HepG2 (cell line): ENCODE data around the gene PTPRN. TPM values are rescaled to one million over a fixed set of nuclear protein-coding genes. Genes with fewer than 3 reads are reported as not detected.

Experiments
- CBX5 ChIP-seq: sonication (generic); formaldehyde crosslinking; IDR thresholded peaks from 2 replicates; pipeline ENCODE4 v1.4.0; 2020; ENCODE audit warnings: missing genetic modification reagents, borderline replicate concordance
- EZH2 ChIP-seq: conservative IDR thresholded peaks from 2 replicates; pipeline ENCODE4 v1.6.1; 2012; ENCODE audit warnings: mild to moderate bottlenecking, low read depth, low read length, moderate library complexity
- HNF4G ChIP-seq, 2 experiments: sonication (generic) in 1 of 2; formaldehyde crosslinking in 1 of 2; IDR thresholded peaks; 2 replicates each; pipeline versions ENCODE4 v1.4.0 to v1.6.1; 2011 to 2020; ENCODE audit warnings: borderline replicate concordance in 2 of 2, low read depth in 2 of 2, mild to moderate bottlenecking in 2 of 2, low read length in 1 of 2, missing genetic modification reagents in 1 of 2, moderate library complexity in 1 of 2
- KDM2A ChIP-seq: sonication (generic); formaldehyde crosslinking; IDR thresholded peaks from 2 replicates; pipeline ENCODE4 v1.4.0; 2020; ENCODE audit warnings: low read depth, missing genetic modification reagents, borderline replicate concordance
- KDM3A ChIP-seq: IDR thresholded peaks from 2 replicates; pipeline ENCODE4 v1.6.1; 2018; ENCODE audit warnings: low read depth, missing compliant biosample characterization
- NR0B2 ChIP-seq: sonication (generic); formaldehyde crosslinking; IDR thresholded peaks from 2 replicates; pipeline ENCODE4 v1.4.0; 2020; ENCODE audit warnings: mild to moderate bottlenecking, missing genetic modification reagents
- PITX1 ChIP-seq: sonication (generic); formaldehyde crosslinking; IDR thresholded peaks from 2 replicates; pipeline ENCODE4 v1.5.1; 2020; ENCODE audit warnings: mild to moderate bottlenecking, missing genetic modification reagents
- SAFB2 ChIP-seq: sonication (generic); formaldehyde crosslinking; IDR thresholded peaks from 2 replicates; pipeline ENCODE4 v1.5.1; 2020; ENCODE audit warnings: missing genetic modification reagents, low read depth, mild to moderate bottlenecking, borderline replicate concordance
- SALL1 ChIP-seq: sonication (generic); formaldehyde crosslinking; IDR thresholded peaks from 2 replicates; pipeline ENCODE4 v1.8.0; 2022; ENCODE audit warnings: mild to moderate bottlenecking, missing genetic modification reagents
- SNRNP70 ChIP-seq: fragments of 200-400 bp; formaldehyde crosslinking; IDR thresholded peaks from 2 replicates; pipeline ENCODE4 v1.6.1; 2017; ENCODE audit warnings: mild to moderate bottlenecking, low read depth, low read length, moderate library complexity
- ZNF253 ChIP-seq: sonication (generic); formaldehyde crosslinking; IDR thresholded peaks from 2 replicates; pipeline ENCODE4 v1.8.0; 2022; ENCODE audit warnings: mild to moderate bottlenecking, missing genetic modification reagents, borderline replicate concordance
- ZNF552 ChIP-seq: sonication (generic); formaldehyde crosslinking; IDR thresholded peaks from 2 replicates; pipeline ENCODE4 v1.9.0; 2022; ENCODE audit warnings: missing genetic modification reagents, mild to moderate bottlenecking, borderline replicate concordance
- polyA plus RNA-seq, 8 experiments: library from polyadenylated mRNA; depleted of rRNA in 3 of 8; stranded (reverse) in 7 of 8; unstranded in 1 of 8; fragments of >200 nt; fragmentation: Illumina TruSeq in 4 of 8; extraction: Trizol in 4 of 8; gene quantifications; 2 replicates each; pipeline versions ENCODE4 v1.2.1 to v1.2.3, GENCODE V29; 2011 to 2016; ENCODE audit warnings: low read depth in 4 of 8, missing spikeins in 1 of 8, mixed read lengths in 1 of 8; ENCODE audit not compliant: insufficient read depth in 1 of 8
- total RNA-seq, 5 experiments: library from RNA; depleted of rRNA; stranded (reverse); fragments of >200 nt; fragmentation: Illumina TruSeq; extraction: Trizol; gene quantifications; 2 replicates each; pipeline ENCODE4 v1.2.3, GENCODE V29; 2016; ENCODE audit warnings: low read depth in 1 of 5
- TF ChIP-seq, protein P1 (sequence below): sonication (generic); formaldehyde crosslinking; IDR thresholded peaks from 2 replicates; pipeline ENCODE4 v1.4.0; 2020; ENCODE audit warnings: missing genetic modification reagents
- TF ChIP-seq, protein P2 (sequence below): sonication (generic); formaldehyde crosslinking; IDR thresholded peaks from 2 replicates; pipeline ENCODE4 v1.4.0; 2020; ENCODE audit warnings: mild to moderate bottlenecking, missing genetic modification reagents
- TF ChIP-seq, protein P3 (sequence below): sonication (generic); formaldehyde crosslinking; IDR thresholded peaks from 2 replicates; pipeline ENCODE4 v1.4.0; 2020; ENCODE audit warnings: missing genetic modification reagents

The PTPRN gene
- total and polyA plus RNA-seq, 2 of the 13 experiments (the other 11 are each of a cell fraction or from before 2014, with no cell fraction given) = 0.26 TPM; not detected in 1

GRCh38 chr2:219269362-219270054 is 39.7 kb downstream of the PTPRN start (continued):
- TF ChIP-seq EZH2 (no peak), HNF4G (IDR thresholded peaks at IDR 0.05; ENCODE audit: borderline replicate concordance, low read depth, low read length) (peak; percentile 35; the same call in 1 of the 2 replicates), HNF4G (CRISPR knock-in tag; IDR thresholded peaks at IDR 0.05; ENCODE audit: borderline replicate concordance, low read depth) (no peak), ZNF552 (no peak), SNRNP70 (no peak), NR0B2 (CRISPR knock-in tag) (0 out of 2 replicates have a peak, but pooled peaks have one; percentile 23), ZNF253 (CRISPR knock-in tag) (no peak), SALL1 (peak; percentile 68), SAFB2 (CRISPR knock-in tag) (no peak), PITX1 (no peak), KDM2A (CRISPR knock-in tag) (no peak), KDM3A (CRISPR knock-in tag) (no peak), CBX5 (CRISPR knock-in tag) (0 out of 2 replicates have a peak, but pooled peaks have one; percentile 31)
- TF ChIP-seq, protein P1, sequence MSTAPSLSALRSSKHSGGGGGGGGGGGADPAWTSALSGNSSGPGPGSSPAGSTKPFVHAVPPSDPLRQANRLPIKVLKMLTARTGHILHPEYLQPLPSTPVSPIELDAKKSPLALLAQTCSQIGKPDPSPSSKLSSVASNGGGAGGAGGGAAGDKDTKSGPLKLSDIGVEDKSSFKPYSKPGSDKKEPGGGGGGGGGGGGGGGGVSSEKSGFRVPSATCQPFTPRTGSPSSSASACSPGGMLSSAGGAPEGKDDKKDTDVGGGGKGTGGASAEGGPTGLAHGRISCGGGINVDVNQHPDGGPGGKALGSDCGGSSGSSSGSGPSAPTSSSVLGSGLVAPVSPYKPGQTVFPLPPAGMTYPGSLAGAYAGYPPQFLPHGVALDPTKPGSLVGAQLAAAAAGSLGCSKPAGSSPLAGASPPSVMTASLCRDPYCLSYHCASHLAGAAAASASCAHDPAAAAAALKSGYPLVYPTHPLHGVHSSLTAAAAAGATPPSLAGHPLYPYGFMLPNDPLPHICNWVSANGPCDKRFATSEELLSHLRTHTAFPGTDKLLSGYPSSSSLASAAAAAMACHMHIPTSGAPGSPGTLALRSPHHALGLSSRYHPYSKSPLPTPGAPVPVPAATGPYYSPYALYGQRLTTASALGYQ (CRISPR knock-in tag) = no peak
- TF ChIP-seq, protein P2, sequence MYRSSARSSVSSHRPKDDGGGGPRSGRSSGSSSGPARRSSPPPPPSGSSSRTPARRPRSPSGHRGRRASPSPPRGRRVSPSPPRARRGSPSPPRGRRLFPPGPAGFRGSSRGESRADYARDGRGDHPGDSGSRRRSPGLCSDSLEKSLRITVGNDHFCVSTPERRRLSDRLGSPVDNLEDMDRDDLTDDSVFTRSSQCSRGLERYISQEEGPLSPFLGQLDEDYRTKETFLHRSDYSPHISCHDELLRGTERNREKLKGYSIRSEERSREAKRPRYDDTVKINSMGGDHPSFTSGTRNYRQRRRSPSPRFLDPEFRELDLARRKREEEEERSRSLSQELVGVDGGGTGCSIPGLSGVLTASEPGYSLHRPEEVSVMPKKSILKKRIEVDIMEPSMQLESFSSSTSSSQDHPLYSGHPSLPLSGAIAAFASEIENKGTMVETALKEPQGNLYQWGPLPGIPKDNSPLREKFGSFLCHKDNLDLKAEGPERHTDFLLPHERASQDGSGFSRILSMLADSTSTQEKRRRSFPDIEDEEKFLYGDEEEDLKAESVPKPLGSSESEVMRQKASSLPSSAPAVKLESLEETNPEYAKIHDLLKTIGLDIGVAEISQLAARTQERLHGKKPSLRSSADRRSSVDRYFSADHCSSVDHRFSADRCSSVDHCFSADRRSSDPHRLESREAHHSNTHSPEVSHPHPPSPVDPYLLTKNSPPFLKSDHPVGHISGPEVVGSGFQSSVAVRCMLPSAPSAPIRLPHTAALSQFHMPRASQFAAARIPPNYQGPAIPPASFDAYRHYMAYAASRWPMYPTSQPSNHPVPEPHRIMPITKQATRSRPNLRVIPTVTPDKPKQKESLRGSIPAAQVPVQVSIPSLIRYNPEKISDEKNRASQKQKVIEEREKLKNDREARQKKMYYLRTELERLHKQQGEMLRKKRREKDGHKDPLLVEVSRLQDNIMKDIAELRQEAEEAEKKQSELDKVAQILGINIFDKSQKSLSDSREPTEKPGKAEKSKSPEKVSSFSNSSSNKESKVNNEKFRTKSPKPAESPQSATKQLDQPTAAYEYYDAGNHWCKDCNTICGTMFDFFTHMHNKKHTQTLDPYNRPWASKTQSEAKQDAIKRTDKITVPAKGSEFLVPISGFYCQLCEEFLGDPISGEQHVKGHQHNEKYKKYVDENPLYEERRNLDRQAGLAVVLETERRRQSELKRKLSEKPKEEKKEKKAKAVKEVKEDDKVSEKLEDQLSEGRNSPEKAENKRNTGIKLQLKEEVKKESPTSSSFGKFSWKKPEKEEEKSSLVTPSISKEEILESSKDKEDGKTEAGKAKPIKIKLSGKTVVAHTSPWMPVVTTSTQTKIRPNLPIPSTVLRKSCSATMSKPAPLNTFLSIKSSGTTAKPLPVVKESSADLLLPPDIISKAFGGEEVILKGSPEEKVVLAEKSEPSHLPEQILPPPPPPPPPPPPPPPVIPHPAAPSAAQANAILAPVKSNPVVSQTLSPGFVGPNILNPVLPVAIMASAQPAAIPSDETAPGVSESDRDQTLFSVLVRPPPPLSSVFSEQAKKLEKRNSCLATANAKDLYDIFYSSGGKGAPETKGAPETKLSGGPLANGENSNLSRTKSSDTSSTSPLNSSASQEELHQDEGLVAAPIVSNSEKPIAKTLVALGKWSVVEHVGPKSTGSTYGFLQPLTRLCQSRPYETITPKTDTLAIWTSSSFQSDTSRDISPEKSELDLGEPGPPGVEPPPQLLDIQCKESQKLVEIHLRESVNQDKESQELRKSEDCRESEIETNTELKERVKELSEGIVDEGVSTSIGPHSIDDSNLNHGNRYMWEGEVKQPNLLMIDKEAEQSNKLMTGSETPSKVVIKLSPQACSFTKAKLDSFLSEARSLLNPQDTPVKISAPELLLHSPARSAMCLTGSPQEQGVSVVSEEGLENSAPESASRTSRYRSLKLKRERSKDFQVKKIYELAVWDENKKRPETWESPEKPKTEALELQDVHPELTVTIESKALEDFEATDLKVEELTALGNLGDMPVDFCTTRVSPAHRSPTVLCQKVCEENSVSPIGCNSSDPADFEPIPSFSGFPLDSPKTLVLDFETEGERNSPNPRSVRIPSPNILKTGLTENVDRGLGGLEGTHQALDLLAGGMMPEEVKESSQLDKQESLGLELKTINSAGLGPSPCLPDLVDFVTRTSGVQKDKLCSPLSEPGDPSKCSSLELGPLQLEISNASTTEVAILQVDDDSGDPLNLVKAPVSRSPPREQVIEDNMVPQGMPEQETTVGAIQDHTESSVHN (CRISPR knock-in tag) = no peak
- TF ChIP-seq, protein P3, sequence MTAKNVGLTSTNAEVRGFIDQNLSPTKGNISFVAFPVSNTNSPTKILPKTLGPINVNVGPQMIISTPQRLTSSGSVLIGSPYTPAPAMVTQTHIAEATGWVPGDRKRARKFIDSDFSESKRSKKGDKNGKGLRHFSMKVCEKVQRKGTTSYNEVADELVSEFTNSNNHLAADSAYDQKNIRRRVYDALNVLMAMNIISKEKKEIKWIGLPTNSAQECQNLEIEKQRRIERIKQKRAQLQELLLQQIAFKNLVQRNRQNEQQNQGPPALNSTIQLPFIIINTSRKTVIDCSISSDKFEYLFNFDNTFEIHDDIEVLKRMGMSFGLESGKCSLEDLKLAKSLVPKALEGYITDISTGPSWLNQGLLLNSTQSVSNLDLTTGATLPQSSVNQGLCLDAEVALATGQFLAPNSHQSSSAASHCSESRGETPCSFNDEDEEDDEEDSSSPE (CRISPR knock-in tag) = no peak
